Osteocyte (in vitro differentiated cells): ENCODE measurements around the gene ZNF148. TPM values are rescaled to one million over a fixed set of nuclear protein-coding genes. Genes with fewer than 3 reads are reported as not detected.

Source experiments
- DNase-seq: peaks from one replicate; pipeline ENCODE4 v3.0.0; 2021; ENCODE audit warnings: mixed read lengths; ENCODE audit not compliant: unreplicated experiment; ENCODE audit errors: extremely low spot score
- H3K27ac Mint-ChIP-seq: one replicate; pipeline ENCODE4 v1.8.0; 2021; ENCODE audit warnings: mild to moderate bottlenecking, mixed read lengths; ENCODE audit not compliant: unreplicated experiment
- H3K27me3 Mint-ChIP-seq: one replicate; pipeline ENCODE4 v1.8.0; 2021; ENCODE audit warnings: mixed read lengths; ENCODE audit not compliant: unreplicated experiment
- H3K36me3 Mint-ChIP-seq: one replicate; pipeline ENCODE4 v1.8.0; 2021; ENCODE audit warnings: mixed read lengths; ENCODE audit not compliant: unreplicated experiment
- H3K4me1 Mint-ChIP-seq: one replicate; pipeline ENCODE4 v1.8.0; 2021; ENCODE audit warnings: mixed read lengths; ENCODE audit not compliant: unreplicated experiment
- H3K4me3 Mint-ChIP-seq: one replicate; pipeline ENCODE4 v1.8.0; 2021; ENCODE audit warnings: mild to moderate bottlenecking, moderate library complexity, mixed read lengths; ENCODE audit not compliant: unreplicated experiment
- H3K9me3 Mint-ChIP-seq: one replicate; pipeline ENCODE4 v1.8.0; 2021; ENCODE audit warnings: mixed read lengths; ENCODE audit not compliant: unreplicated experiment
- CTCF ChIP-seq: fragments of 200-600 bp; sonication (generic); IDR thresholded peaks from 2 replicates; pipeline ENCODE4 v1.5.0; 2021; ENCODE audit warnings: antibody characterized with exemption, mild to moderate bottlenecking, moderate library complexity
- total RNA-seq: library from RNA; stranded (reverse); gene quantifications from 2 replicates; pipeline ENCODE4 v1.2.1, GENCODE V29; 2021

ZNF148 gene
- total RNA-seq, 1 donor from 2014 or later: 46.2 TPM

DNA sequence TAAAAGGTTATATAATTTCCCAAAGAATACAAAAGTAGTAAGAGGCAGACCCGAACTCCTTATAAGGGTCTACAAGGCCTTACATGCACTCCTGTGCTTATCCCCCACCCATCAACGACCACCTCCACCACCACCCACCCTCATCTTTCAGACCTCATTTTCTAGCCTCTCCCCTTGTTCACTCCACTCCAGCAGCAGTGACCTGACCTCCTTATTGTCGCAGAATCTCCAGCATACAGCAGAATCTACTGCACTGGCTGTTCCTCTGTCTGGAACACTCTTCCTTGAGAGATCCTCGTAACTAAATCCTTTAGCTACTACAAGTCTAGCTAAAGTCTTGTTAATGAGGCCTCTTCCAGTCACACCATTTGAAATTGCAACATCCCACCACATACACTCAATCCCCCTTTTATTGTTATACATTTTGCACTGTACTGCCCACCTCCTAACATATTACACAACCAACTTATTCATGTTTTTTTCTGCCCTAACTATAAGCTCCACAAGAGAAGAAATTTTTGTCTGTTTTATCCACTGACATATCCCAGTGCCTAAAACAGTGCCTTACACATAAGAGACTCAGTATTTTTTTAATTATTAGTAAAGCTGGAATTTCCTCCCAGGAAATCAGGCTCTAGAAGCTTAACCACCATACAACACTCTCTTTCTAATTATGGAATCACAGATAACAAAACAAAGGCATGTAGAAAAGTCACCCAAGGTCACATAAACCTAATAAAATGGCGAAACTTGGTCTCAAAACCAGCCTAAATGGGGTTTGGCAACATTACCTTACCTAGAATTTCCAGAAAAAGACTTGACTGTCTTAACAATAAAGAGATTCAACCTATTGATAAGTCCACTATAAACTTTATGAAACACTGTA, 40.2 kb downstream of the ZNF148 start:
- peaks cover 7% of the 10 kb centered on the region for H3K36me3 Mint-ChIP-seq
- no peak overlapping the region for H3K27ac Mint-ChIP-seq
- no peak for TF ChIP-seq CTCF
- DNase-seq: no peak
- no peaks in the 10 kb centered on the region for H3K27me3 Mint-ChIP-seq
- peaks cover 5% of the 10 kb centered on the region for H3K9me3 Mint-ChIP-seq
- peaks cover 28% of the 10 kb centered on the region for H3K4me1 Mint-ChIP-seq
- no peak overlapping the region for H3K4me3 Mint-ChIP-seq

DNA sequence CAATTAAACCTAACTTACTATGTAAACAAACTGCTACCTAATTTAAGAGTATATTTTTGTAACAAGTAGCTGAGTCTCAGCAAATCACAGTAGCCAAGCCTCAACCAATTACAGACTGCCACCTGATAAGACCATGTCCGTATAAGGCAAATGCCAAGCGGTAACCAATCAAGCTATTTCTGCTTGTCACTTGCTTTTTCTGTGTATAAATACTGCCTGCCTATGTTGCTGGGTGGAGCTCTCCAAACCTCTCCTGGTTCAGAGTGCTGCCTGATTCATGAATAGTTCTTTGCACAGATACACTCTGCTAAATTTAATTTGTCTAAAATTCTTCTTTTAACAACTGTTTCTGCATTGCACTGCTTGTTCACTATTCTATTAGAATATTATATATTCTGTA, 42.6 kb downstream of the ZNF148 start:
- Mint-ChIP-seq H3K9me3 (peaks cover 5% of the 10 kb centered on the region), H3K27ac (no peak overlapping the region), H3K27me3 (no peaks in the 10 kb centered on the region), H3K36me3 (peaks cover 7% of the 10 kb centered on the region), H3K4me1 (peaks cover 28% of the 10 kb centered on the region), H3K4me3 (no peak overlapping the region)
- TF ChIP-seq CTCF: no peak
- no peak for DNase-seq

GRCh38 chr3:125331243-125331642, 43.9 kb downstream of the ZNF148 start:
- DNase-seq: no peak
- peaks cover 8% of the 10 kb centered on the region for H3K36me3 Mint-ChIP-seq
- no peak overlapping the region for H3K4me3 Mint-ChIP-seq
- peaks cover 5% of the 10 kb centered on the region for H3K9me3 Mint-ChIP-seq
- no peak for TF ChIP-seq CTCF
- H3K27me3 Mint-ChIP-seq: no peaks in the 10 kb centered on the region
- peaks cover 36% of the 10 kb centered on the region for H3K4me1 Mint-ChIP-seq
- H3K27ac Mint-ChIP-seq: no peak overlapping the region

DNA sequence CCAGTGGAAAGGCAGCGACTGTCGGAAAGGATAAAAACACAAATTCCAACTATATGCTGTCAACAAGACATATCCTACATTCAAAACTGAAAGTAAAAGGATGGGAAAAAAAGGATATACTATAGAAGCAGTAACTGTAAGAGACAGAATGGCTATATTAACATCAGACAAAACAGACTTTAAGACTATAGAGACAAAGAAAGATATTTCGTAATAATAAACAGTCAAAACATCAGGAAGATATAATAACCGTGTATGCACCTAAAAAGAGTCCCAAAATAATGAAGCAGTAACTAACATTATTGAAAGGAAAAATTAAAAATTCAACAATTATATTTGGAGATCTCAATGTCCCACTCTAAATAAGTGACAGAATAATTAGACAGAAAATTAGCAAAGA, 48.2 kb downstream of the ZNF148 start:
- Mint-ChIP-seq H3K4me3 (no peak overlapping the region), H3K27me3 (no peaks in the 10 kb centered on the region), H3K36me3 (peaks cover 15% of the 10 kb centered on the region), H3K27ac (peak overlapping the region; percentile 72), H3K4me1 (peaks cover 52% of the 10 kb centered on the region), H3K9me3 (peaks cover 4% of the 10 kb centered on the region)
- DNase-seq: no peak
- no peak for TF ChIP-seq CTCF

GRCh38 chr3:125325746-125326145, 49.4 kb downstream of the ZNF148 start:
- H3K27me3 Mint-ChIP-seq: no peaks in the 10 kb centered on the region
- TF ChIP-seq CTCF: no peak
- H3K4me1 Mint-ChIP-seq: peaks cover 45% of the 10 kb centered on the region
- H3K27ac Mint-ChIP-seq: peak overlapping the region; percentile 50
- peaks cover 4% of the 10 kb centered on the region for H3K9me3 Mint-ChIP-seq
- DNase-seq: no peak
- H3K4me3 Mint-ChIP-seq: no peak overlapping the region
- H3K36me3 Mint-ChIP-seq: peaks cover 13% of the 10 kb centered on the region
